Colon (tissue), 2 donors: ENCODE measurements around the gene SRRM3.
"Not testable (repeated sequence)": the region's sequence is repeated elsewhere in the genome, so short reads cannot be mapped to it uniquely, and the experiment has no call there.

ENCODE experiments used
- FAIRE-seq: peaks from 2 replicates; lab custom pipeline; 2012; peaks lifted over from hg19 to GRCh38; lab: Jason Lieb, UNC
- donor health status: control.
- donor health status: control.

Gene SRRM3, protein sequence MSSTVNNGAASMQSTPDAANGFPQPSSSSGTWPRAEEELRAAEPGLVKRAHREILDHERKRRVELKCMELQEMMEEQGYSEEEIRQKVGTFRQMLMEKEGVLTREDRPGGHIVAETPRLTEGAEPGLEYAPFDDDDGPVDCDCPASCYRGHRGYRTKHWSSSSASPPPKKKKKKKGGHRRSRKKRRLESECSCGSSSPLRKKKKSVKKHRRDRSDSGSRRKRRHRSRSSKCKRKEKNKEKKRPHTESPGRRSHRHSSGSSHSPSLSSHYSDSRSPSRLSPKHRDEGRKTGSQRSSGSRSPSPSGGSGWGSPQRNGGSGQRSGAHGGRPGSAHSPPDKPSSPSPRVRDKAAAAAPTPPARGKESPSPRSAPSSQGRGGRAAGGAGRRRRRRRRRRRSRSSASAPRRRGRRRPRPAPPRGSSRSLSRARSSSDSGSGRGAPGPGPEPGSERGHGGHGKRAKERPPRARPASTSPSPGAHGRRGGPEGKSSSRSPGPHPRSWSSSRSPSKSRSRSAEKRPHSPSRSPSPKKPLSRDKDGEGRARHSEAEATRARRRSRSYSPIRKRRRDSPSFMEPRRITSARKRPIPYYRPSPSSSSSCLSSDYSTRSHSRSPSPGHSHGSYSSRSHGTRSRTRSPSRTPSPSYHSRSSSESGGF

GRCh38 chr7:76201732-76202665 lies at the start of gene SRRM3:
SRRM3 (plus strand) TSS chr7:76201896; CDS start chr7:76235067, 33,171 bp downstream.
- no peak for FAIRE-seq

DNA sequence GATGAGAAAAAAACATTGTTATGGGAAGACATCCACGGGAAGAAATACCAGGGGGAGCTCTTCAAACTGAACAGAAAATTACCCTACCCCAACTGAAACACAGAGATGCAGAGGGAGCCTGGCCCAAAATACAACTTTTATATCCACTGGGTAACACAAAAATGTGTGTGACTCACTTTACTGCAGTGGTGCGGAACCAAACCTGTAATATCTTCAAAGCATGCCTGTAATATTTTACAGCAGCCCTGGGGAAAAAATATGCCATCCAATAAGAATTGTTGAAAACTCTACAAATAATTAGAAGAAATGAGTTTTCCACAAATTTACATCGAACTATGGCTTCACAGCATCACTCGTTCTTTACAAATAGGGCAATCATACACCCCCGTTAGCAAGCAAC lies 49.8 kb upstream of the SRRM3 start:
- FAIRE-seq, result no peak

- FAIRE-seq, result not testable (repeated sequence)
Observed at GRCh38 chr7:76153571-76154230, 48.0 kb upstream of the SRRM3 start.

GRCh38 chr7:76155938-76156337 lies 45.8 kb upstream of the SRRM3 start:
- no peak for FAIRE-seq

DNA sequence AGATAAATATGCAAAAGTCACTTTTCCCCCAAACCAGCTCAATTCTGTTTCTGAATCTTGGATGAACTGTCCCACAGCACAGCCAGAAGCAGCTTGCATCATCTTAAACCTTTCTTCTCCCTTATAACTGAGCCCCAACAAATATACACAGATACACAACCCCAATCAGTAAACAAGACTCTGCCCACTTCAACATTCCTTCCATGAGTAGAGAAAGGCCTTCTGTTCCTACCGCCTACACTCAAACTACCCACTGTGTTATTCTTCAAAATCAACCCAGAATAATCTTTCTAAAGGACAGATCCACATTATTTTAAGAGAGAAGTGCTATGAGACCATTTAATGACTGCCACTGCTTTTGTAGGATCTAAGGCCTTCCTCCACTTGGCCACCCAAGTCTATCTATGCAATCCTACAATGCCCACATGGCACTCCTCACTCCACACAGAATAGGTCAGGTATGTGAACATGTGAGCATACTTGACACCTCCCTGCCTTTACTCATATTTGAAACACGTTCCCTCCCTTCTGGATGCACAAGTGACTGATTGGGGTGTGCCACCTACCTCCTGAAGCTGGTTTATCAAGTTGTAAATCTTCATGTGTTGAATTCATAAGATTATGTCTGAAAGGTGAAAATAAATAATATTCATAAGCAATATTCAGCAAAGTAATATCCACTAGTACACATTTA lies 44.6 kb upstream of the SRRM3 start:
- FAIRE-seq, result not testable (repeated sequence)

- not testable (repeated sequence) for FAIRE-seq
Observed at GRCh38 chr7:76158416-76158815, 43.3 kb upstream of the SRRM3 start.

GRCh38 chr7:76162416-76163170 lies 39.1 kb upstream of the SRRM3 start:
- FAIRE-seq, result not testable (repeated sequence)

GRCh38 chr7:76163812-76164211 lies 37.9 kb upstream of the SRRM3 start:
- not testable (repeated sequence) for FAIRE-seq

DNA sequence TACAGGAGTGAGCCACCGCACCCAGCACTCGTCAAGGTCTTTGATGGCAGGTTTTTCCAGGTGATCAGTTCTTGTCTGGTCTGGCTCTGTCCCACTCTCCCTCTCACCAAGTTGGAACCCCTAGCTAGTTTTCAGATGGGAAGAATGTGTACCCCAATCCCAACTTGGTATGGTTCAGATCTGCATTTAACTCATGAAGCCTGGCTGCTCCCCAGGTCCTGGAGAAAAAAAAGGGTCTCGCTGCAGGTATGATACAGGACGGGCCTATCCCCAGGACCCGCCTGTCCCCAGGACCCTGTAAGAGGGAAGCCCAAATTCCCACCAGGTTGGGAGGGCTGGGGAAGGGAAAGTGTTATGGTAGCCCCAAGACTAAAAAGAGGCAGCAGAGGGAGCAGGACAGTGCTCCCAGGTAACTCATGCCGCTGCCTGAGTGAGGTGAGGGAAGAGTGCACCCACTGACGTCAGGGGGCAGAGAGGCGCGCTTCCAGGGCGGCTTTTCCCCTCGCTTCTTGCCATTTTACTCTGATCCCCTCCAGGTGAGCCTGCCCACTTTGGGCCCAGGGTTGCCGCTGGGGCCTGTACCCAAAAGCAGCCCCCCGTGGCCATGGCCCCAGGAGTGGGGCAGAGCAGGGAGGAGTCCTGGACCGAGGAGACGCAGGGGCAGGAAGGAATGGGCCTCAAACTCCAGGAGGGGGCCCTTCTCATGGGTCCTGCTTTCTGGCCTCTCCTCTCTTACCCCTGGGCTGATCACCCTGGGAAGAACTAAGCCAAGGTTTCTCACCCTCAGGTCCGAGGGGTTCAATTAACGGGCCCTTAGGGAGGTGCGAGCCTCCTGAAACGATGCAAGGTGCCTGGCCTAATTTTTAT lies 36.4 kb upstream of the SRRM3 start:
- FAIRE-seq, result no peak

DNA sequence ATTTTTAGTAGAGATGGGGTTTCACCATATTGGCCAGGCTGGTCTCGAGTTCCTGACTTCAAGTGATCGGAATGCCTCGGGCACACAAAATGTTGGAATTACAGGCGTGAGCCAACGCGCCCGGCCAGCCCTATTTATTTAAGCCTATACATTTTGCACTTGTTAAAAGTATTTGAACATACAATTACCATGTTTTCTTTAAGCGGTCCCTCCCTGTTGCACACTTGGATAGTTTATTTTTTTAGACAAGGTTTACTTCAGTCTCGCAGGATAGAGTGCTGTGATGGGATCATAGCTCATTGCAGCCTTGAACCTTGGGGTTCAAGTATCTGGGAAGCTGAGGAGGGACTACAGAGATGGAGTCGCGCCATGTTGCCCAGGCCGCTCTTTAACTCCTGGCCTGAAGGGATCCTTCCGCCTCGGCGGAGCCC lies 35.7 kb upstream of the SRRM3 start:
- no peak for FAIRE-seq

DNA sequence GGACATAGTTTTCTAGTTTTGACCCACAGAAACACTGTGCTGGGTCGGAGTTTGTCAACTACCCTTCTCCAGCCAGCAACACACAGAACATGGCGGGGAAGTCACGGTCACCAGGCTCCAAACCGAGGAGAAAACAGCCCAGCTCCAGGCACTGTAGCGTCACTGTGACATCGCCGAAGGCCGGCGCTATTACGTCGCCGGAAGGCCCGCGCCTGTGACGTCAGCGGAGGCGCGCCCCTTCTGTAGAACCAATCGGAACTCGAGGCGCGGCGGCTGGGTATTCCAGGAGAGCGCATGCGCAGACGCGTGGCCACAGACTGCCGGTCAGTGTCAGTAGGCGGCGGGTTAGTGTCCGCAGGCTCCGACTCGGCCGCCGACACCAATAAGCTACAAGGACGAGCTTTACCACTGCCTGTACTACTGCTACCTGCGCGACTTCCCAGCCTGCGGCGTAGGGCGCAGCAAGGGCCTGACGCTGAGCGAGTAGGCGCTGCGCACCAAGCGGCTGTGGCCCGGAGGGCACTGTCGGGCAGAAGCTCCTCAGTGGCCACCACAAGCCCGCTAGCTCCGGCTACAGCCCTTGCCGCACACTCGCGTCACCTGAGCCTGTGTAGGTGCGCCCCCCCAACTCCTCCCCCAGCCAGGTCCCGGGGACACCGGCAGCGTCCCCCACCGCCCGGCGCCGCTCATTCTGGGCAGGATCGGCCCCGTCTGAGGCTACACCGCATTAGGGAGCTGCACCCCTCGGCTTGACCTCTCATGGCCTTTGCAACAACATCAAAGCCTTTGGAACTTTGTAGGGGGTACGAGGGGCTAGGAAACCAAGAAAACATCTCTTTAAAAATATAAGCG lies 35.1 kb upstream of the SRRM3 start:
- FAIRE-seq, result no peak

DNA sequence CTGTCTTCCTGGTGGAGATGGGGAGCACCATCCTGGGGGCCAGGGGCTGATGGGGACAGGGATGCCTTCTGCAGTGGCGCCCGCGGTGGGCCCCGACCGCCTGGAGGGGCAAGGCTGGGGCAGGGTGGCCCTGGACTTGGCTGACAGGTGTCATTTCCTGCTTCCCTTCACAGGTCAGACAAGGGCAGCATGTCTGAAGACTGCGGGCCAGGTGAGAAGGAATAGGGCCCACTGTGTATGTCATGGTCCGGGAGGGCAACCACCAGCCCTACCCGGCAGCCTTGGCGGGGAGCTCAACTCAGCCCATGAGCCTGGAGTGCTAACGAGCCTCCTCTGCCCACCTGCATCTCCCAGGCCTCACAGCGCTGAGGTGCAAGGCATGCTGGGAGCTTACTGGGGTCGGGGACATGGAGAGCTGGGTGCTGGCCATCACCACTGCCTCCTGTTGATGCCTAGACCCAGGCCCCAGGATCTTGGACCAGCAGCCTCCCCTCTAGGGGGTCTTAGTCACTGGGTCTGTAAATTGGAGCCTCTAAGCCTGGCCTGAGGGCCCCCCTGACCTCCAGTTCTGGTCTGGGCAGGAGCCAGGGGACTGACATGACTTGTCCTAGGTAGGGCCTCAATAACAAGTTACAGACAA lies 28.0 kb upstream of the SRRM3 start:
- no peak for FAIRE-seq

DNA sequence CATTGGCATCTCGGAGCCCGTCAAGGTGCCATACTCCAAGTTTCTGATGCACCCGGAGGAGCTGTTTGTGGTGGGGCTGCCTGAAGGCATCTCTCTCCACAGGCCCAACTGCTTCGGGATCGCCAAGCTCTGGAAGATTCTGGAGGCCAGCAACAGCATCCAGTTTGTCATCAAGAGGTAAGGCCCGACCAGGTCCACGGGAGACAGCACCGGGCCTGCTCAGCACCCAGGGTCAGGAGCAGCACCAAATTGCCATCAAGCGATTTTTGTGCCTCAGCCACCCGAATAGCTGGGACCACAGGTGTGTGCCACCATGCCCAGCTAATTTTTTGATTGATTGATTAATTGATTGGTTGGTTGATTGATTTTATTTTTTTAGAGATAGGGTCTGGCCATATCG lies 24.7 kb upstream of the SRRM3 start:
- FAIRE-seq, result not testable (repeated sequence)

- FAIRE-seq, result no peak
Observed at GRCh38 chr7:76179686-76180085, 22.0 kb upstream of the SRRM3 start.

DNA sequence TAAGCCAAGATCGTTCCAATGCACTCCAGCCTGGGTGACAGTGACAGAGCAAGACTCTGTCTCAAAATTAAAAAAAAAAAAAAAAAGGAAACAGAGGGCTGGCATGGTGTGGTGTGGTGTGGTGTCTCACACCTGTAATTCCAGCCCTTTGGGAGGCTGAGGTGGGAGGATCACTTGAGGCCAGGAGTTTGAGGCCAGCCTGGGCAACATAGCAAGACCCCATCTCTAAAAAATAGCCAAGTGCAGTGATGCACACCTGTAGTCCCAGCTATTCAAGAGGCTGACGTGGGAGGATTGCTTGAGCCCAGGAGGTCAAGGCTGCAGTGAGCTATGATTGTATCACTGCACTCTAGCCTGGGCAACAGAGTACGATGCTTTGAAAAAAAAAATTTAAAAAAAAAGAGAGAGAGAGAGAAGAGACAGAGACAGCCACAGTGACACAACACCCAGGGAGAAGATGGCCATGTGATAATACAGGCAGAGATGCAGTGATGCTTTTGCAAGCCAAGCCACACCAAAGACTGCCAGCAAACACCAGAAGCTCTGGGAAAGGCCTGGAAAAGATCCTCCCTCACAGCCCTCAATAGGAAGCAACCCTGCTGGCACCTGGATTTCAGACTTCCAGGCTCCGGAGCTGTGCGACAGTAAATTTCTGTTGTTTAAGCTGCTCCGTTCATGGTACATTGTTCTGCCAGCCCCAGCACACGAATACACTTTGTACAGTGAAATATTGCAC lies 19.3 kb upstream of the SRRM3 start:
- no peak for FAIRE-seq

- no peak for FAIRE-seq
Observed at GRCh38 chr7:76185187-76185896, 16.4 kb upstream of the SRRM3 start.

GRCh38 chr7:76187272-76187671 lies 14.4 kb upstream of the SRRM3 start:
- FAIRE-seq, result no peak
